Caco-2 (cell line): ENCODE data around the gene UBE2O. TPM values are rescaled to one million over a fixed set of nuclear protein-coding genes. Genes with fewer than 3 reads are reported as not detected.
A peak's percentile ranks its signal among the peaks of the same experiment; 100 is the strongest.

Source experiments
- BruUV-seq: library from RNA; stranded (reverse); fragments of 400-500 nt; replicated peaks from 2 replicates; lab custom pipeline; 2021; lab: Mats Ljungman, UMichigan
- CTCF ChIA-PET: fragments of 300-600 bp; sonication (Branson Sonifier 250); formaldehyde crosslinking; loops from one replicate; lab custom pipeline; 2022; ENCODE audit warnings: antibody characterized with exemption; lab: Charles Lee
- POLR2A ChIA-PET: fragments of 300-600 bp; sonication (Branson Sonifier 250); formaldehyde crosslinking; loops from one replicate; lab custom pipeline; 2022; ENCODE audit warnings: antibody characterized with exemption; lab: Charles Lee
- DNase-seq, 2 experiments: peaks; one replicate each; pipeline versions ENCODE4 v3.0.0 to v3.0.0-alpha.2; 2020 to 2022
- H3K27me3 ChIP-seq: replicated peaks from 2 replicates; pipeline ENCODE4 v1.6.0; 2011; ENCODE audit warnings: low read length; ENCODE audit not compliant: control insufficient read depth, insufficient read depth
- H3K36me3 ChIP-seq: 2 replicates; pipeline ENCODE4 v1.5.1; 2011; ENCODE audit warnings: low read length; ENCODE audit not compliant: control insufficient read depth, insufficient read depth
- H3K4me1 ChIP-seq: fragments of 250-450 bp; sonication (Bioruptor Pico); 2 replicates; pipeline ENCODE4 v1.5.1; 2020; ENCODE audit warnings: mild to moderate bottlenecking
- H3K4me3 ChIP-seq: 2 replicates; pipeline ENCODE4 v1.5.1; 2011; ENCODE audit warnings: low read depth, mild to moderate bottlenecking, control low read depth, low read length
- H3K9me3 ChIP-seq: fragments of 250-450 bp; sonication (Bioruptor Pico); 2 replicates; pipeline ENCODE4 v1.5.1; 2020; ENCODE audit warnings: mild to moderate bottlenecking, moderate library complexity
- H3K27ac Mint-ChIP-seq: one replicate; pipeline ENCODE4 v1.8.0; 2022; ENCODE audit warnings: mixed read lengths; ENCODE audit not compliant: unreplicated experiment
- H3K27me3 Mint-ChIP-seq: one replicate; pipeline ENCODE4 v1.8.0; 2022; ENCODE audit warnings: mixed read lengths; ENCODE audit not compliant: insufficient read depth, unreplicated experiment
- H3K36me3 Mint-ChIP-seq: one replicate; pipeline ENCODE4 v1.8.0; 2022; ENCODE audit warnings: mild to moderate bottlenecking, mixed read lengths; ENCODE audit not compliant: insufficient read depth, unreplicated experiment
- H3K4me1 Mint-ChIP-seq: one replicate; pipeline ENCODE4 v1.8.0; 2022; ENCODE audit warnings: low read depth, mixed read lengths; ENCODE audit not compliant: unreplicated experiment
- H3K4me3 Mint-ChIP-seq: one replicate; pipeline ENCODE4 v1.8.0; 2022; ENCODE audit warnings: mild to moderate bottlenecking, moderate library complexity, mixed read lengths; ENCODE audit not compliant: unreplicated experiment
- H3K9me3 Mint-ChIP-seq: one replicate; pipeline ENCODE4 v1.8.0; 2022; ENCODE audit warnings: mixed read lengths; ENCODE audit not compliant: unreplicated experiment
- CTCF ChIP-seq, 2 experiments: fragments of 200-600 bp in 1 of 2; IDR thresholded peaks; 1 replicate in 1 of 2; 2 replicates in 1 of 2; pipeline versions ENCODE4 v1.5.1 to v1.8.0; 2011 to 2022; ENCODE audit warnings: antibody characterized with exemption in 1 of 2, control low read depth in 1 of 2, inconsistent platforms in 1 of 2, low read depth in 1 of 2, low read length in 1 of 2, mild to moderate bottlenecking in 1 of 2, moderate library complexity in 1 of 2; ENCODE audit not compliant: insufficient read depth in 1 of 2, severe bottlenecking in 1 of 2, unreplicated experiment in 1 of 2
- intact Hi-C: fragments of 100-400 bp; cut with micrococcal nuclease; formaldehyde crosslinking; loops from one replicate; pipeline ENCODE4 v1.10.0; 2022; ENCODE audit not compliant: unreplicated experiment
- total RNA-seq: library from RNA; stranded (reverse); gene quantifications from 2 replicates; pipeline ENCODE4 v1.2.3, GENCODE V29; 2022

UBE2O gene
- total RNA-seq, 1 experiment from 2014 or later = 37.6 TPM

- no peaks in the 10 kb centered on the region for H3K9me3 Mint-ChIP-seq
- peaks cover 7% of the 10 kb centered on the region for H3K4me1 Mint-ChIP-seq
- Histone ChIP-seq H3K4me1 (peaks cover 7% of the 10 kb centered on the region), H3K27me3 (no peaks in the 10 kb centered on the region), H3K36me3 (no peaks in the 10 kb centered on the region), H3K4me3 (no peak overlapping the region), H3K9me3 (no peaks in the 10 kb centered on the region)
- no TSS peak for BruUV-seq
- no peaks in the 10 kb centered on the region for H3K27me3 Mint-ChIP-seq
- CTCF ChIA-PET = interaction anchor here (0.6 to 1.6 kb wide), 4 partner anchors 15 to 378 kb away, joined by 3 to 4 read pairs (median 4); partner anchors contain the start of genes EVPL and PRPSAP1
- TF ChIP-seq CTCF (IDR thresholded peaks at IDR 0.05; ENCODE audit: insufficient read depth in 1 of 2, low read depth in 1 of 2, low read length in 1 of 2, severe bottlenecking in 1 of 2, unreplicated experiment in 1 of 2) = peak; percentile 25 to 28
- peaks cover 10% of the 10 kb centered on the region for H3K36me3 Mint-ChIP-seq
- no peak overlapping the region for H3K27ac Mint-ChIP-seq
- no peak overlapping the region for H3K4me3 Mint-ChIP-seq
- POLR2A ChIA-PET = no interaction called here
- intact Hi-C loops = no loop called here
- no peak for DNase-seq
Observed at GRCh38 chr17:76370261-76370993, 82.5 kb downstream of the UBE2O start.

GRCh38 chr17:76369804-76370203, 83.1 kb downstream of the UBE2O start:
- no peak for DNase-seq
- ChIA-PET CTCF (interaction anchor here (0.7 to 1.6 kb wide), 4 partner anchors 15 to 343 kb away, joined by 3 to 5 read pairs (median 4); partner anchors contain the start of genes EVPL and PRPSAP1), POLR2A (no interaction called here)
- Mint-ChIP-seq H3K27ac (no peak overlapping the region), H3K4me1 (peaks cover 7% of the 10 kb centered on the region), H3K27me3 (no peaks in the 10 kb centered on the region), H3K4me3 (no peak overlapping the region), H3K9me3 (no peaks in the 10 kb centered on the region), H3K36me3 (peaks cover 10% of the 10 kb centered on the region)
- Histone ChIP-seq H3K27me3 (no peaks in the 10 kb centered on the region), H3K36me3 (no peaks in the 10 kb centered on the region), H3K4me1 (peaks cover 5% of the 10 kb centered on the region), H3K9me3 (no peaks in the 10 kb centered on the region), H3K4me3 (no peak overlapping the region)
- intact Hi-C loops = no loop called here
- no peak for TF ChIP-seq CTCF (IDR thresholded peaks at IDR 0.05; ENCODE audit: insufficient read depth in 1 of 2, low read depth in 1 of 2, low read length in 1 of 2, severe bottlenecking in 1 of 2, unreplicated experiment in 1 of 2)
- no TSS peak for BruUV-seq

GRCh38 chr17:76369379-76369778, 83.6 kb downstream of the UBE2O start:
- peaks cover 7% of the 10 kb centered on the region for H3K4me1 Mint-ChIP-seq
- intact Hi-C loops = no loop called here
- H3K9me3 Mint-ChIP-seq = no peaks in the 10 kb centered on the region
- no peaks in the 10 kb centered on the region for H3K27me3 Mint-ChIP-seq
- peaks cover 10% of the 10 kb centered on the region for H3K36me3 Mint-ChIP-seq
- ChIA-PET CTCF (interaction anchor here (0.8 to 1.6 kb wide), 2 partner anchors 16 to 29 kb away, joined by 4 to 5 read pairs; partner anchors contain the start of gene PRPSAP1), POLR2A (no interaction called here)
- Histone ChIP-seq H3K27me3 (no peaks in the 10 kb centered on the region), H3K36me3 (no peaks in the 10 kb centered on the region), H3K4me1 (peaks cover 5% of the 10 kb centered on the region), H3K4me3 (no peak overlapping the region), H3K9me3 (no peaks in the 10 kb centered on the region)
- DNase-seq = no peak
- H3K4me3 Mint-ChIP-seq = no peak overlapping the region
- no peak overlapping the region for H3K27ac Mint-ChIP-seq
- no TSS peak for BruUV-seq
- no peak for TF ChIP-seq CTCF (IDR thresholded peaks at IDR 0.05; ENCODE audit: insufficient read depth in 1 of 2, low read depth in 1 of 2, low read length in 1 of 2, severe bottlenecking in 1 of 2, unreplicated experiment in 1 of 2)
